Liver (tissue), 9 donors: Measurements from ENCODE around the gene OARD1. TPM values are rescaled to one million over a fixed set of nuclear protein-coding genes. Genes with fewer than 3 reads are reported as not detected.

ENCODE experiments used
- DNase-seq: peaks from one replicate; pipeline ENCODE4 v3.0.0-alpha.2; 2017; ENCODE audit warnings: low spot score
- H3K27ac ChIP-seq, 2 donors: one replicate each; pipeline ENCODE4 v1.7.0; 2013; ENCODE audit warnings: inconsistent platforms in 2 of 2, low read length in 2 of 2, control low read depth in 1 of 2, low read depth in 1 of 2, mild to moderate bottlenecking in 1 of 2
- H3K27me3 ChIP-seq, 4 donors: one replicate each; pipeline versions ENCODE4 v1.6.1 to v1.7.0; 2013; ENCODE audit warnings: low read length in 3 of 4, inconsistent platforms in 1 of 4, mild to moderate bottlenecking in 1 of 4, moderate library complexity in 1 of 4; ENCODE audit not compliant: control insufficient read depth in 4 of 4, insufficient read depth in 4 of 4
- H3K36me3 ChIP-seq, 4 donors: one replicate each; pipeline versions ENCODE4 v1.6.1 to v1.7.0; 2013; ENCODE audit warnings: low read length in 3 of 4, mild to moderate bottlenecking in 3 of 4, low read depth in 1 of 4, moderate library complexity in 1 of 4; ENCODE audit not compliant: control insufficient read depth in 4 of 4, insufficient read depth in 3 of 4
- H3K4me1 ChIP-seq, 4 donors: one replicate each; pipeline versions ENCODE4 v1.6.1 to v1.7.0; 2013; ENCODE audit warnings: low read length in 3 of 4, mild to moderate bottlenecking in 3 of 4, moderate library complexity in 1 of 4; ENCODE audit not compliant: control insufficient read depth in 4 of 4, insufficient read depth in 4 of 4
- H3K4me3 ChIP-seq, 3 donors: one replicate each; pipeline versions ENCODE4 v1.6.1 to v1.7.0; 2013; ENCODE audit warnings: low read length in 3 of 3, control low read depth in 1 of 3, low read depth in 1 of 3, mild to moderate bottlenecking in 1 of 3
- H3K9ac ChIP-seq, 2 donors: one replicate each; pipeline ENCODE4 v1.7.0; 2013; ENCODE audit warnings: low read length in 2 of 2, mild to moderate bottlenecking in 2 of 2, moderate library complexity in 2 of 2, control low read depth in 1 of 2, low read depth in 1 of 2
- H3K9me3 ChIP-seq, 4 donors: one replicate each; pipeline versions ENCODE4 v1.6.1 to v1.7.0; 2013; ENCODE audit warnings: low read length in 3 of 4; ENCODE audit not compliant: control insufficient read depth in 4 of 4
- EGR1 ChIP-seq, 2 donors: IDR thresholded peaks; 2 replicates each; pipeline ENCODE4 v1.6.1; 2016 to 2018; ENCODE audit warnings: antibody characterized with exemption in 2 of 2, low read depth in 2 of 2
- FOXA1 ChIP-seq: IDR thresholded peaks from 2 replicates; pipeline ENCODE4 v1.6.1; 2016; ENCODE audit warnings: antibody characterized with exemption
- FOXA2 ChIP-seq: IDR thresholded peaks from 2 replicates; pipeline ENCODE4 v1.6.1; 2016; ENCODE audit warnings: antibody characterized with exemption
- GABPA ChIP-seq, 2 donors: IDR thresholded peaks in 1 of 2; conservative IDR thresholded peaks in 1 of 2; 2 replicates each; pipeline ENCODE4 v1.6.1; 2016; ENCODE audit warnings: antibody characterized with exemption in 2 of 2, mild to moderate bottlenecking in 1 of 2, moderate library complexity in 1 of 2
- HNF4A ChIP-seq, 2 donors: conservative IDR thresholded peaks; 2 replicates each; pipeline ENCODE4 v1.6.1; 2016; ENCODE audit warnings: antibody characterized with exemption in 2 of 2, mild to moderate bottlenecking in 2 of 2
- HNF4G ChIP-seq: IDR thresholded peaks from 2 replicates; pipeline ENCODE4 v1.6.1; 2016; ENCODE audit warnings: antibody characterized with exemption
- JUND ChIP-seq, 2 donors: IDR thresholded peaks; 2 replicates each; pipeline ENCODE4 v1.6.1; 2016; ENCODE audit warnings: antibody characterized with exemption in 2 of 2
- RAD21 ChIP-seq, 2 donors: IDR thresholded peaks; 2 replicates each; pipeline ENCODE4 v1.6.1; 2016; ENCODE audit warnings: antibody characterized with exemption in 2 of 2, mild to moderate bottlenecking in 2 of 2
- REST ChIP-seq: IDR thresholded peaks from 2 replicates; pipeline ENCODE4 v1.6.1; 2016; ENCODE audit warnings: antibody characterized with exemption, mild to moderate bottlenecking
- SP1 ChIP-seq: IDR thresholded peaks from 2 replicates; pipeline ENCODE4 v1.6.1; 2018; ENCODE audit warnings: antibody characterized with exemption, mild to moderate bottlenecking
- TAF1 ChIP-seq: conservative IDR thresholded peaks from 2 replicates; pipeline ENCODE4 v1.6.1; 2016; ENCODE audit warnings: antibody characterized with exemption, mild to moderate bottlenecking
- YY1 ChIP-seq: IDR thresholded peaks from 2 replicates; pipeline ENCODE4 v1.6.1; 2016; ENCODE audit warnings: antibody characterized with exemption, mild to moderate bottlenecking
- WGBS: extraction: QIAGEN DNeasy Blood & Tissue Kit; methylation state at CpG from one replicate; pipeline ENCODE4 v1.1.7; 2013; 5-methylcytosine and 5-hydroxymethylcytosine counted together
- polyA plus RNA-seq, 2 donors: library from polyadenylated mRNA; stranded (reverse) in 1 of 2; unstranded in 1 of 2; fragments of 200-250 nt in 1 of 2; fragments of >200 nt in 1 of 2; fragmentation: Nextera tagmentation in 1 of 2; extraction: Ambion mirVana in 1 of 2; gene quantifications; one replicate each; pipeline versions ENCODE4 v1.2.1 to v1.2.3, GENCODE V29; 2013 to 2015
- total RNA-seq, 2 donors: library from RNA; depleted of rRNA; stranded (reverse); fragments of >200 nt; gene quantifications; one replicate each; pipeline ENCODE4 v1.2.3, GENCODE V29; 2014
- TF ChIP-seq, protein P1 (sequence below): fragments of 150-350 bp; IDR thresholded peaks from 2 replicates; pipeline ENCODE4 v1.5.1; 2017; ENCODE audit warnings: improper control_type of control experiment, low read depth, low read length; ENCODE audit not compliant: missing input control
- TF ChIP-seq, protein P2 (sequence below): IDR thresholded peaks from 2 replicates; pipeline ENCODE4 v1.6.1; 2016; ENCODE audit warnings: antibody characterized with exemption
- TF ChIP-seq, protein P3 (sequence below): IDR thresholded peaks from 2 replicates; pipeline ENCODE4 v1.6.1; 2016; ENCODE audit warnings: antibody characterized with exemption
- TF ChIP-seq, protein P4 (sequence below): IDR thresholded peaks from 2 replicates; pipeline ENCODE4 v1.6.1; 2016; ENCODE audit warnings: antibody characterized with exemption
- donor health status: healthy.
- donor health status: healthy.
- donor health status: healthy.
- donor health status: healthy.
- donor health status: healthy.

OARD1 gene
- total and polyA plus RNA-seq, 4 donors: 20.1 to 28.6 (median 23.0) TPM

DNA sequence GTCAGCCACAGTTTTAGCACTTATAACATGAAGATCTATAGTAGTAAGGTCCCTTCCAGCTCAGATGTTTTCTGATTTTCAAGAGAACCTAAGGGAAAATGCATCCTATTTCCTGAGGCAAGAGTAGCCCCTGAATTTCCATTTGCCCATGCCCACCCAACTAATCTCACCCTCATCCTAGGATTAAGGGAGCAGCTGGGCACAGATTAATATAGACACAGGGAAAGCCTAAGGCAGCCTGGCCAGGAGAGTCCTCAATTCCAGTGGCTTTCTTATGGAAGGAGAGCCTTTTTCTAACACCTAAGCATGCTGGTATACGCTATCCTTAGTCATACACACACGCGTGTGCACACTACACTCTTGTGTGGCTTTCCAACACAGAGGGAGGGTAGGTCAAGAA lies 17.6 kb downstream of the OARD1 start:
- no peak overlapping the region for H3K9ac ChIP-seq
- H3K4me1 ChIP-seq: no peaks in the 10 kb centered on the region
- WGBS: 96% methylated on average over 3 of the region's 3 CpGs
- no peak overlapping the region for H3K27ac ChIP-seq
- H3K36me3 ChIP-seq: peaks cover 0 to 2% (median 1%) of the 10 kb centered on the region in 4 donors
- no peaks in the 10 kb centered on the region for H3K27me3 ChIP-seq
- no peak overlapping the region for H3K4me3 ChIP-seq
- peak; percentile 27 for DNase-seq
- H3K9me3 ChIP-seq: no peaks in the 10 kb centered on the region
- no peak for TF ChIP-seq HNF4G
- TF ChIP-seq, protein P1, sequence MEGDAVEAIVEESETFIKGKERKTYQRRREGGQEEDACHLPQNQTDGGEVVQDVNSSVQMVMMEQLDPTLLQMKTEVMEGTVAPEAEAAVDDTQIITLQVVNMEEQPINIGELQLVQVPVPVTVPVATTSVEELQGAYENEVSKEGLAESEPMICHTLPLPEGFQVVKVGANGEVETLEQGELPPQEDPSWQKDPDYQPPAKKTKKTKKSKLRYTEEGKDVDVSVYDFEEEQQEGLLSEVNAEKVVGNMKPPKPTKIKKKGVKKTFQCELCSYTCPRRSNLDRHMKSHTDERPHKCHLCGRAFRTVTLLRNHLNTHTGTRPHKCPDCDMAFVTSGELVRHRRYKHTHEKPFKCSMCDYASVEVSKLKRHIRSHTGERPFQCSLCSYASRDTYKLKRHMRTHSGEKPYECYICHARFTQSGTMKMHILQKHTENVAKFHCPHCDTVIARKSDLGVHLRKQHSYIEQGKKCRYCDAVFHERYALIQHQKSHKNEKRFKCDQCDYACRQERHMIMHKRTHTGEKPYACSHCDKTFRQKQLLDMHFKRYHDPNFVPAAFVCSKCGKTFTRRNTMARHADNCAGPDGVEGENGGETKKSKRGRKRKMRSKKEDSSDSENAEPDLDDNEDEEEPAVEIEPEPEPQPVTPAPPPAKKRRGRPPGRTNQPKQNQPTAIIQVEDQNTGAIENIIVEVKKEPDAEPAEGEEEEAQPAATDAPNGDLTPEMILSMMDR: no peak
- TF ChIP-seq HNF4A (conservative IDR thresholded peaks at IDR 0.05): no peak

- TF ChIP-seq RAD21 (IDR thresholded peaks at IDR 0.05) (no peak), EGR1 (IDR thresholded peaks at IDR 0.05; ENCODE audit: low read depth in 2 of 2) (no peak), GABPA (IDR thresholded peaks at IDR 0.05 in 1 of 2, conservative IDR thresholded peaks at IDR 0.05 in 1 of 2) (no peak), FOXA2 (no peak), TAF1 (no peak), HNF4G (no peak), JUND (IDR thresholded peaks at IDR 0.05) (no peak), FOXA1 (no peak), HNF4A (conservative IDR thresholded peaks at IDR 0.05) (no peak), SP1 (no peak), YY1 (no peak), REST (no peak)
- TF ChIP-seq, protein P2, sequence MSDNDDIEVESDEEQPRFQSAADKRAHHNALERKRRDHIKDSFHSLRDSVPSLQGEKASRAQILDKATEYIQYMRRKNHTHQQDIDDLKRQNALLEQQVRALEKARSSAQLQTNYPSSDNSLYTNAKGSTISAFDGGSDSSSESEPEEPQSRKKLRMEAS: no peak
- TF ChIP-seq, protein P1: no peak
- TF ChIP-seq, protein P3, sequence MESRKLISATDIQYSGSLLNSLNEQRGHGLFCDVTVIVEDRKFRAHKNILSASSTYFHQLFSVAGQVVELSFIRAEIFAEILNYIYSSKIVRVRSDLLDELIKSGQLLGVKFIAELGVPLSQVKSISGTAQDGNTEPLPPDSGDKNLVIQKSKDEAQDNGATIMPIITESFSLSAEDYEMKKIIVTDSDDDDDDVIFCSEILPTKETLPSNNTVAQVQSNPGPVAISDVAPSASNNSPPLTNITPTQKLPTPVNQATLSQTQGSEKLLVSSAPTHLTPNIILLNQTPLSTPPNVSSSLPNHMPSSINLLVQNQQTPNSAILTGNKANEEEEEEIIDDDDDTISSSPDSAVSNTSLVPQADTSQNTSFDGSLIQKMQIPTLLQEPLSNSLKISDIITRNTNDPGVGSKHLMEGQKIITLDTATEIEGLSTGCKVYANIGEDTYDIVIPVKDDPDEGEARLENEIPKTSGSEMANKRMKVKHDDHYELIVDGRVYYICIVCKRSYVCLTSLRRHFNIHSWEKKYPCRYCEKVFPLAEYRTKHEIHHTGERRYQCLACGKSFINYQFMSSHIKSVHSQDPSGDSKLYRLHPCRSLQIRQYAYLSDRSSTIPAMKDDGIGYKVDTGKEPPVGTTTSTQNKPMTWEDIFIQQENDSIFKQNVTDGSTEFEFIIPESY: no peak
- TF ChIP-seq, protein P4, sequence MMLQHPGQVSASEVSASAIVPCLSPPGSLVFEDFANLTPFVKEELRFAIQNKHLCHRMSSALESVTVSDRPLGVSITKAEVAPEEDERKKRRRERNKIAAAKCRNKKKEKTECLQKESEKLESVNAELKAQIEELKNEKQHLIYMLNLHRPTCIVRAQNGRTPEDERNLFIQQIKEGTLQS: no peak
- Histone ChIP-seq H3K27me3 (no peaks in the 10 kb centered on the region), H3K9ac (no peak within 1 kb of the TSS), H3K4me3 (no peak within 1 kb of the TSS), H3K36me3 (peaks cover 0 to 2% (median 1%) of the 10 kb centered on the region in 4 donors), H3K27ac (no peak within 1 kb of the TSS), H3K9me3 (no peaks in the 10 kb centered on the region), H3K4me1 (no peaks in the 10 kb centered on the region)
- peak; percentile 29 for DNase-seq
- WGBS: 92% methylated on average over 5 of the region's 5 CpGs
Observed at GRCh38 chr6:41053041-41053440, 19.1 kb downstream of the OARD1 start, which contains the start of gene APOBEC2. Gene APOBEC2 (plus strand): TSS chr6:41053202. CDS start chr6:41053348, 146 bp downstream.
